Gastroesophageal sphincter (tissue), 2 donors: Measurements from ENCODE around the gene BICRA.

Experiments
- EP300 ChIP-seq: sonication (generic); formaldehyde crosslinking; IDR thresholded peaks from one replicate; pipeline ENCODE4 v1.6.1; 2017; ENCODE audit warnings: antibody characterized with exemption, mild to moderate bottlenecking
- POLR2A ChIP-seq, 2 donors: fragments of 450-650 bp; IDR thresholded peaks; one replicate each; pipeline ENCODE4 v1.6.1; 2017; ENCODE audit warnings: antibody characterized with exemption in 2 of 2, mild to moderate bottlenecking in 2 of 2, moderate library complexity in 1 of 2

DNA sequence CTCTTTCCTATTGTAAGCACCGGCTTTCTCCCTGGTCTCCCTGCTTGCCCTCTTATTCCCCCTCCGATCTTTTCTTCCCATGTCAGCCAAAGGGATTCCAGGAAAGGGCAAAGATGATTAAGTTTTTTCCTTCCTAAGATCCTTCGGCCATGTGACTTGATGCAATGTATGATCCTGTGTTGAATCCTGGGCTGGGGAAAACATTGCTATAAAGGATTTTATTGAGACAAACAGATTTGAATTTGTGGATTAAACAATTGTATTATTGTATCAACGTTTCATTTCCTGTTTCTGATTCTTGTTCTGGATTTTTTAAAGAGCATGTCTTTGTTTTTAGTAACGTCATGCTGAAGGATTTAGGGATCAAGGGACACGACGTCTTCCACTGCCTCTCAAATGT, 19.1 kb upstream of the BICRA start:
- TF ChIP-seq EP300 (no peak), POLR2A (IDR thresholded peaks at IDR 0.05) (no peak)
